Measurements from ENCODE around the gene BMP7.

- TF ChIP-seq RFX5 (IDR thresholded peaks at IDR 0.05; ENCODE audit: borderline replicate concordance, low read depth, low read length) = no peak
- TF ChIP-seq EZH2 (IDR thresholded peaks at IDR 0.05; ENCODE audit: low read depth, low read length, severe bottlenecking) = no peak
- TF ChIP-seq CTCF (IDR thresholded peaks at IDR 0.05; ENCODE audit: control extremely low read depth in 1 of 3, insufficient read depth in 1 of 3, low read depth in 1 of 3, low read length in 3 of 3) = no peak
Observed at GRCh38 chr20:57139342-57140093, 126.9 kb downstream of the BMP7 start.

All from H1 (cell line).